ENCODE results near the gene STK24.

The STK24 gene

DNA sequence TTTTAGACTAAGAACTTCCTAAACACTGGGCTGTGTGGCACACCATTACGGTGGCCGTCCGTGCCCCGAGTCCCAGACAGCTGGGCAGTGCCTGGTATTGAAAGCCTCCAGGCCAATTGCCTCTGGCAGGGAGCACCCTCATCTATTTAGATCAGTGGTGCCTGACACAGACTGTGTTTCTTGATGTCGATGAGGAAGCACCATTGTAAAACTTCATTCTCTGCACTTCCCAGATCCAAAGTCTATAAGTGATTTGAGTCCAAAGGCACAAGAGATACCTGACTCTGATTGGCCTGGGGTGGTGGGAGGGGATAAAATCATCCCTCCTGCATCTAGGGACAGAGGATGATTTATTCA, 8.5 kb upstream of the STK24 start:
- TF ChIP-seq, protein P1, sequence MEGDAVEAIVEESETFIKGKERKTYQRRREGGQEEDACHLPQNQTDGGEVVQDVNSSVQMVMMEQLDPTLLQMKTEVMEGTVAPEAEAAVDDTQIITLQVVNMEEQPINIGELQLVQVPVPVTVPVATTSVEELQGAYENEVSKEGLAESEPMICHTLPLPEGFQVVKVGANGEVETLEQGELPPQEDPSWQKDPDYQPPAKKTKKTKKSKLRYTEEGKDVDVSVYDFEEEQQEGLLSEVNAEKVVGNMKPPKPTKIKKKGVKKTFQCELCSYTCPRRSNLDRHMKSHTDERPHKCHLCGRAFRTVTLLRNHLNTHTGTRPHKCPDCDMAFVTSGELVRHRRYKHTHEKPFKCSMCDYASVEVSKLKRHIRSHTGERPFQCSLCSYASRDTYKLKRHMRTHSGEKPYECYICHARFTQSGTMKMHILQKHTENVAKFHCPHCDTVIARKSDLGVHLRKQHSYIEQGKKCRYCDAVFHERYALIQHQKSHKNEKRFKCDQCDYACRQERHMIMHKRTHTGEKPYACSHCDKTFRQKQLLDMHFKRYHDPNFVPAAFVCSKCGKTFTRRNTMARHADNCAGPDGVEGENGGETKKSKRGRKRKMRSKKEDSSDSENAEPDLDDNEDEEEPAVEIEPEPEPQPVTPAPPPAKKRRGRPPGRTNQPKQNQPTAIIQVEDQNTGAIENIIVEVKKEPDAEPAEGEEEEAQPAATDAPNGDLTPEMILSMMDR (IDR thresholded peaks at IDR 0.05; ENCODE audit: low read depth, low read length), result no peak
- no peaks in the 10 kb centered on the region for H3K36me3 ChIP-seq
- no peak overlapping the region for H3K4me3 ChIP-seq (ENCODE audit: low read depth, low read length)
- no peak for DNase-seq
- H3K9me3 ChIP-seq (ENCODE audit: severe bottlenecking), result peaks cover 2% of the 10 kb centered on the region
- H3K27me3 ChIP-seq (ENCODE audit: insufficient read depth, low read depth, severe bottlenecking), result no peaks in the 10 kb centered on the region
- no peak overlapping the region for H3K27ac ChIP-seq

- no peaks in the 10 kb centered on the region for H3K36me3 ChIP-seq
- no peak overlapping the region for H3K4me3 ChIP-seq (ENCODE audit: low read depth, low read length)
- H3K27ac ChIP-seq, result no peak overlapping the region
- no peak for DNase-seq
- TF ChIP-seq, protein P1 (IDR thresholded peaks at IDR 0.05; ENCODE audit: low read depth, low read length), result no peak
- H3K9me3 ChIP-seq (ENCODE audit: severe bottlenecking), result no peaks in the 10 kb centered on the region
- H3K27me3 ChIP-seq (ENCODE audit: insufficient read depth, low read depth, severe bottlenecking), result no peaks in the 10 kb centered on the region
Measured at GRCh38 chr13:98584668-98585397, 7.9 kb upstream of the STK24 start.

- TF ChIP-seq, protein P1 (IDR thresholded peaks at IDR 0.05; ENCODE audit: low read depth, low read length), result no peak
Measured at GRCh38 chr13:98582947-98583346, 6.0 kb upstream of the STK24 start.

GRCh38 chr13:98581971-98582702, 5.2 kb upstream of the STK24 start:
- DNase-seq, result no peak
- TF ChIP-seq, protein P1 (IDR thresholded peaks at IDR 0.05; ENCODE audit: low read depth, low read length), result no peak
- H3K27me3 ChIP-seq (ENCODE audit: insufficient read depth, low read depth, severe bottlenecking), result no peaks in the 10 kb centered on the region
- no peak overlapping the region for H3K4me3 ChIP-seq (ENCODE audit: low read depth, low read length)
- no peak overlapping the region for H3K27ac ChIP-seq
- H3K9me3 ChIP-seq (ENCODE audit: severe bottlenecking), result no peaks in the 10 kb centered on the region
- no peaks in the 10 kb centered on the region for H3K36me3 ChIP-seq

More at GRCh38 chr13:98582947-98583346, 6.0 kb upstream of the STK24 start:
- no peaks in the 10 kb centered on the region for H3K9me3 ChIP-seq (ENCODE audit: severe bottlenecking)
- H3K4me3 ChIP-seq (ENCODE audit: low read depth, low read length), result no peak overlapping the region
- no peaks in the 10 kb centered on the region for H3K27me3 ChIP-seq (ENCODE audit: insufficient read depth, low read depth, severe bottlenecking)
- no peaks in the 10 kb centered on the region for H3K36me3 ChIP-seq
- no peak overlapping the region for H3K27ac ChIP-seq
- DNase-seq, result no peak

DNA sequence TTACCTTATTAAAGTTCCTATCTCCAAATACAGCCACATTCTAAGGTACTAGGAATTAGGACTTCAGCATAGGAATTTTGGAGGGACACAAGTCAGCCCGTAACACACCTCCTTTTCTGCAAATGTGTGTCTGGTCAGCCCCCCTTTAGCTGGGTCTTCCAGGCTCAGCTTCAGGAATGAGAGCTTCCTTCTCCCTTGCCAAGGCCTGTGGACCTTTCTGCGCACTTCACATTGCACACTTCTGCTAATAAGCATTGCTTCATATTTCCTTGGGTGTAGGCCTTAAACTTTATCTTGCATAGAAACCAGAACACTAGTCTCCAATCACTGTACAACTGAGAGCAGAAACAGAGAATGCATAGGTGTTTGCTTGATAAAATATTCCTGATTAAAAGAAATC, 4.5 kb upstream of the STK24 start:
- Histone ChIP-seq H3K4me3 (ENCODE audit: low read depth, low read length) (no peak overlapping the region), H3K27me3 (ENCODE audit: insufficient read depth, low read depth, severe bottlenecking) (no peaks in the 10 kb centered on the region), H3K27ac (no peak overlapping the region), H3K9me3 (ENCODE audit: severe bottlenecking) (no peaks in the 10 kb centered on the region), H3K36me3 (peaks cover 1% of the 10 kb centered on the region)
- no peak for DNase-seq
- TF ChIP-seq, protein P1 (IDR thresholded peaks at IDR 0.05; ENCODE audit: low read depth, low read length), result no peak
